ENCODE measurements around the gene CES3. TPM values are rescaled to one million over a fixed set of nuclear protein-coding genes. Genes with fewer than 3 reads are reported as not detected.
A peak's percentile ranks its signal among the peaks of the same experiment; 100 is the strongest.

CES3 gene
- total RNA-seq, 1 donor from 2014 or later, result 1.5 TPM

- Histone ChIP-seq H3K9ac (ENCODE audit: low read length) (no peak overlapping the region), H3K4me3 (ENCODE audit: insufficient read depth, low read depth, low read length) (no peak overlapping the region), H3K36me3 (ENCODE audit: insufficient read depth, low read length) (no peaks in the 10 kb centered on the region), H3K27ac (ENCODE audit: low read depth, low read length) (no peak overlapping the region), H3K79me2 (ENCODE audit: insufficient read depth, low read length) (no peaks in the 10 kb centered on the region), H3K4me1 (ENCODE audit: insufficient read depth, low read length) (peaks cover 14% of the 10 kb centered on the region), H2AFZ (ENCODE audit: low read depth, low read length) (no peak overlapping the region), H3K4me2 (ENCODE audit: low read length) (no peak overlapping the region), H3K9me3 (ENCODE audit: insufficient read depth, low read depth, low read length) (no peaks in the 10 kb centered on the region), H3K27me3 (ENCODE audit: insufficient read depth, low read length) (peaks cover 3% of the 10 kb centered on the region), H4K20me1 (ENCODE audit: insufficient read depth, low read length) (no peaks in the 10 kb centered on the region)
- no peak for FAIRE-seq
- peaks cover 4% of the 10 kb centered on the region for H3K36me3 Mint-ChIP-seq (ENCODE audit: low read depth, unreplicated experiment)
- peaks cover 22% of the 10 kb centered on the region for H3K27me3 Mint-ChIP-seq (ENCODE audit: low read depth, unreplicated experiment)
- TF ChIP-seq, protein P1, sequence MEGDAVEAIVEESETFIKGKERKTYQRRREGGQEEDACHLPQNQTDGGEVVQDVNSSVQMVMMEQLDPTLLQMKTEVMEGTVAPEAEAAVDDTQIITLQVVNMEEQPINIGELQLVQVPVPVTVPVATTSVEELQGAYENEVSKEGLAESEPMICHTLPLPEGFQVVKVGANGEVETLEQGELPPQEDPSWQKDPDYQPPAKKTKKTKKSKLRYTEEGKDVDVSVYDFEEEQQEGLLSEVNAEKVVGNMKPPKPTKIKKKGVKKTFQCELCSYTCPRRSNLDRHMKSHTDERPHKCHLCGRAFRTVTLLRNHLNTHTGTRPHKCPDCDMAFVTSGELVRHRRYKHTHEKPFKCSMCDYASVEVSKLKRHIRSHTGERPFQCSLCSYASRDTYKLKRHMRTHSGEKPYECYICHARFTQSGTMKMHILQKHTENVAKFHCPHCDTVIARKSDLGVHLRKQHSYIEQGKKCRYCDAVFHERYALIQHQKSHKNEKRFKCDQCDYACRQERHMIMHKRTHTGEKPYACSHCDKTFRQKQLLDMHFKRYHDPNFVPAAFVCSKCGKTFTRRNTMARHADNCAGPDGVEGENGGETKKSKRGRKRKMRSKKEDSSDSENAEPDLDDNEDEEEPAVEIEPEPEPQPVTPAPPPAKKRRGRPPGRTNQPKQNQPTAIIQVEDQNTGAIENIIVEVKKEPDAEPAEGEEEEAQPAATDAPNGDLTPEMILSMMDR (IDR thresholded peaks at IDR 0.05; ENCODE audit: insufficient read depth, low read depth, low read length), result no peak
- no peak for TF ChIP-seq EZH2 (IDR thresholded peaks at IDR 0.05; ENCODE audit: insufficient read depth, low read length)
- H3K4me3 Mint-ChIP-seq (ENCODE audit: unreplicated experiment), result no peak overlapping the region
- peaks cover 4% of the 10 kb centered on the region for H3K4me1 Mint-ChIP-seq (ENCODE audit: low read depth, unreplicated experiment)
- peaks cover 2% of the 10 kb centered on the region for H3K9me3 Mint-ChIP-seq (ENCODE audit: unreplicated experiment)
- H3K27ac Mint-ChIP-seq (ENCODE audit: unreplicated experiment), result no peak overlapping the region
- DNase-seq (ENCODE audit: low read depth), result no peak
These were observed 55.8 kb downstream of the CES3 start for GRCh38 chr16:67016681-67017420.

DNA sequence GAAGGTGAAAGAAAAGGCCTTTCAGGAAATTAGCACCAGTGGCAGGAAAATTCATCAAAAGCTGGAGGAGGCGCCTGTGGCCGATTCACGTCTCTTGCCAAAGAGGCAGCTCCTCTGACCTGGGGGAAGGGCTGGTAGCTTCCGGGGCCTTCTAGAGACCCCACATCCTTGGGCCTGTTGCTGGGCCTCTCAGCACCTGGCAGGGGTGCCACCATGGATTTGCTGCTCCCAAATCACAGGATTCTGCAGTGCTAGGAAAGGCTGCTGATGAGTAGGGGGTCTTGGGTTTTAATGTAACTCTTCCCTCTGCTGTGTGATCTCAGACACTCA is 56.3 kb downstream of the CES3 start:
- Histone ChIP-seq H2AFZ (ENCODE audit: low read depth, low read length) (no peak overlapping the region), H3K36me3 (ENCODE audit: insufficient read depth, low read length) (no peaks in the 10 kb centered on the region), H3K79me2 (ENCODE audit: insufficient read depth, low read length) (no peaks in the 10 kb centered on the region), H4K20me1 (ENCODE audit: insufficient read depth, low read length) (no peaks in the 10 kb centered on the region), H3K9ac (ENCODE audit: low read length) (no peak overlapping the region), H3K9me3 (ENCODE audit: insufficient read depth, low read depth, low read length) (no peaks in the 10 kb centered on the region), H3K4me2 (ENCODE audit: low read length) (no peak overlapping the region), H3K4me3 (ENCODE audit: insufficient read depth, low read depth, low read length) (no peak overlapping the region), H3K27ac (ENCODE audit: low read depth, low read length) (no peak overlapping the region), H3K4me1 (ENCODE audit: insufficient read depth, low read length) (peaks cover 14% of the 10 kb centered on the region), H3K27me3 (ENCODE audit: insufficient read depth, low read length) (peaks cover 3% of the 10 kb centered on the region)
- no peak for TF ChIP-seq EZH2 (IDR thresholded peaks at IDR 0.05; ENCODE audit: insufficient read depth, low read length)
- peaks cover 2% of the 10 kb centered on the region for H3K9me3 Mint-ChIP-seq (ENCODE audit: unreplicated experiment)
- FAIRE-seq (no peak), DNase-seq (ENCODE audit: low read depth) (no peak)
- peaks cover 22% of the 10 kb centered on the region for H3K27me3 Mint-ChIP-seq (ENCODE audit: low read depth, unreplicated experiment)
- no peak overlapping the region for H3K4me3 Mint-ChIP-seq (ENCODE audit: unreplicated experiment)
- H3K36me3 Mint-ChIP-seq (ENCODE audit: low read depth, unreplicated experiment), result peaks cover 4% of the 10 kb centered on the region
- no peak overlapping the region for H3K27ac Mint-ChIP-seq (ENCODE audit: unreplicated experiment)
- H3K4me1 Mint-ChIP-seq (ENCODE audit: low read depth, unreplicated experiment), result peaks cover 6% of the 10 kb centered on the region

DNA sequence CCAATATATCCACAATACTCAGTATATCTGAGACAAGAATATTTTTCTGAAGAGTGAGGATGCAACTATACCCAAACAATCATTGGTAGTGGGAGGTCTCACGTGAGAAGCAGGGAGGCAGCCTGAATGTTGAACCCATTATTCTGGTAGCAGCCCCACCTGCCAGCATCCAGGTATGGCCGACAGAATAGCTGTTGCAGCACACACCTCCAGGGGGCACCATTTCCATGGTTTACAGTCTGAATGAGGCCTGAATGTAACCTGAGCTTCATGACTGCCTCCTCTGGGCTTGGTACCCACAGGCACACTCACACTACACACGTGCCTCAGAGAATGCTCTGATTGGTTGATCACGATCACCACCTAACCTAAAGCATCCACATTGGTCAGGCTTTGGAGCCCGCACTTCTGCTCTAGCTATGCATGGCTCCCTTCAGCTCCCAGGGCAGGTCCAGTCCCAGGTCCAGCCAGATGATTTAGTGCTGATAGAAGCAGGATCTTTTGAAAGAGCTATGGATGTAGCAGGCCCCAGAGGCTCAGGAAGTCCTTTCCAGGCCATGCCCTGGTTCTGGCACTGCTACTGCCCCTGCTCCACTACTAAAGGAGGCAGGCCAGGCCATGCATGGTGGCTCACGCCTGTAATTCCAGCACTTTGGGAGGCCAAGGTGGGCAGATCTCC is 56.9 kb downstream of the CES3 start:
- FAIRE-seq (peak; percentile 54), DNase-seq (ENCODE audit: low read depth) (peak; percentile 93)
- H3K4me1 Mint-ChIP-seq (ENCODE audit: low read depth, unreplicated experiment), result peaks cover 12% of the 10 kb centered on the region
- no peaks in the 10 kb centered on the region for H4K20me1 ChIP-seq (ENCODE audit: insufficient read depth, low read length)
- H3K36me3 ChIP-seq (ENCODE audit: insufficient read depth, low read length), result no peaks in the 10 kb centered on the region
- H3K4me1 ChIP-seq (ENCODE audit: insufficient read depth, low read length), result peaks cover 14% of the 10 kb centered on the region
- H3K27me3 ChIP-seq (ENCODE audit: insufficient read depth, low read length), result peaks cover 3% of the 10 kb centered on the region
- peaks cover 22% of the 10 kb centered on the region for H3K27me3 Mint-ChIP-seq (ENCODE audit: low read depth, unreplicated experiment)
- no peaks in the 10 kb centered on the region for H3K9me3 ChIP-seq (ENCODE audit: insufficient read depth, low read depth, low read length)
- peaks cover 2% of the 10 kb centered on the region for H3K9me3 Mint-ChIP-seq (ENCODE audit: unreplicated experiment)
- no peak overlapping the region for H3K4me3 ChIP-seq (ENCODE audit: insufficient read depth, low read depth, low read length)
- no peak overlapping the region for H3K27ac ChIP-seq (ENCODE audit: low read depth, low read length)
- no peak overlapping the region for H3K4me2 ChIP-seq (ENCODE audit: low read length)
- H3K27ac Mint-ChIP-seq (ENCODE audit: unreplicated experiment), result no peak overlapping the region
- no peak overlapping the region for H3K4me3 Mint-ChIP-seq (ENCODE audit: unreplicated experiment)
- H2AFZ ChIP-seq (ENCODE audit: low read depth, low read length), result no peak overlapping the region
- no peak for TF ChIP-seq EZH2 (IDR thresholded peaks at IDR 0.05; ENCODE audit: insufficient read depth, low read length)
- TF ChIP-seq, protein P1 (IDR thresholded peaks at IDR 0.05; ENCODE audit: insufficient read depth, low read depth, low read length), result peak; percentile 87
- no peaks in the 10 kb centered on the region for H3K79me2 ChIP-seq (ENCODE audit: insufficient read depth, low read length)
- peaks cover 4% of the 10 kb centered on the region for H3K36me3 Mint-ChIP-seq (ENCODE audit: low read depth, unreplicated experiment)
- no peak overlapping the region for H3K9ac ChIP-seq (ENCODE audit: low read length)
